GM19467 (cell line): ENCODE measurements around the gene LRRC72.
"Not testable (repeated sequence)": the region's sequence is repeated elsewhere in the genome, so short reads cannot be mapped to it uniquely, and the experiment has no call there.

ENCODE experiments used
- ATAC-seq: cut with Tn5 transposase; IDR thresholded peaks from one replicate; pipeline ENCODE4 v1.9.1; 2021; ENCODE audit warnings: mild to moderate bottlenecking, moderate library complexity; ENCODE audit not compliant: unreplicated experiment

Gene LRRC72

DNA sequence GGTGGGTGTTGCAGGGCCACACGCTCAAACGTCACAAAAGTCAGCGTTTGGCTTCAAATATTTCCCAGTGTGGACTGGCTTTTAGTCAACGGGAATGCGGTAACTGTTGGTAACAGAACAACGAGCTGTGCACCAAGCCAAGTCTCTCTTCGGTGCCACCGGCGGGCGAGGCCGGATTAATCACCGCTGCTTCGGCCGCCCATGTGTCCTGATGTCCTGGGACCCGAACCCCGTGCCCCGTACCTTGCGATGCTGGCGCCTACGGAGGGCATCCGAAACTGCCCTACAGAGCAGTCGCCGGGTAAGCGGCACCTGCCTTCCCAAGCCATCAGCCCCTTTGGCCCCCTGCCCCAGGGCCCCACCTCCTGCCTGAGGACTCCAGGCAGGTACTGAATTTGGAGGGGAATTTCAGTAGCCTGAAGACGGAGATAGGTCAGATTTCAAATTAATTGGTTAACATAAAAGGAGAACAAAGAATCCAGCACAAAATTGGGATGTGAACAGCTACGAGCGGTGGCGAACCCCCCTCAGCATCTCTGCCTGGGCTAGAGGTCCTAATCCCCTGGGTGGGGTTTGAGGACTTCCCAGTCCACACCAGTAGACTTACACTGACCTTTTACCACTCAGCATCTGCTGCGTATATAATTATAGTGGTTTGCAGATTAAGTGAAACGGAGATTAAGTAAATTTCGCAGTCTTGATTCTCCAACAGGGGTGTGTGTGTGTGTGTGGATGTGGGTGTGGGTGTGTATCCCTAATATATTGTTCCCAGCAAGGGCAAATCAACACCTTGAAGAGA is at the start of gene LRRC72:
Gene LRRC72, plus strand, starts transcription at position 84 of the 799 bp plus-strand sequence. Its CDS starts 128 bp downstream, at position 212.
- ATAC-seq, result no peak

GRCh38 chr7:16479161-16479560 is 47.5 kb upstream of the LRRC72 start:
- ATAC-seq, result no peak

DNA sequence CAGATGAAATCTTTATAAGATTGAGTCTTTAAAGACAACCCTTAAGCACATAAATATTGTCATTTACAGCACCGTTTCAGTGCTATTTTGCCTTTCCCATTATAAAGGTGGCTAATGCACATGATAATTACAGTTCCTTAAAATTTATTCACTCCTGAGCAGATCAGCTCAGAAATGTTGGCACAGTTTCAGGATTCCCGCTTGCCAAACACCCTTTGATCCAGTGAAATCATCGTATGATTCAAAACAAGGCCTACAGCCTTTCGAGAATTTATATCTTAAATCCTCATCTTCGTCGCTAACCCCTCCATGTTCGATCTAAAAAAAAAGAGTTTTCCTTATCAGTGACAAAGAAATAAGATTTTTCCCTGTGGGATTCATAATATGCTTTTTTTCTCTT is 47.0 kb upstream of the LRRC72 start:
- ATAC-seq, result no peak

DNA sequence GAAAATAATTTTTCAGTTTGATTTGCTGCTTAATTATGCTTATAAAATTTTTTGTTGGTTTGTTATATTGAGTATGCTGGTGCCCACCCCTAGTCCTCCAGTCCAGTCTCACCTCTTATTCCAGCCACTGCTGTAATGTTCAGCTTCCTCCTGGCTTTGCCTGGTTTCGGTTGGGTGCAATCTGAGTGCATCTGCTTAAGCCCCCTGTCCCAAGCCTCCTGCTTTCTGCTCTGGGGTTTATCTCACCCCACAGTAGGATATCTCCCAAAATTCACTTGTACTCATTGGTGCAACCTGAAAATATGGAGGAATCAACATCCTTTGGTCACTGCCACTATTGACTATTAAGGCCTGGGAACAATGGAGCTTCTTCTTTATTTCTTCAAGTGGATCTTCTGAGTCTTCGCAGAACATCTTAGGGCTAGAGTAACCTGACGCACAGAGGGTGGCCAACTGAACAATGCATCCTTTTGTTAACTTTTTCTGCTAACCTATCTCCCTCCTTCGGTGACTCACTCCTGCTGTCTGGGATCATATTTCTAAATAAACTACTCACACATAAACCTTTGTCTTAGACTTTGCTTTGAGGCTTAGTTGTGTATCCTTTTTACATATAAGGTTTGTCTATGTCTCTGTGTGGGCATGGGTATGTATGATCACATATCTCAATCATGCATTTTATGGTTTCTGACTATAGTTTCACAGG is 42.0 kb upstream of the LRRC72 start:
- ATAC-seq, result no peak

DNA sequence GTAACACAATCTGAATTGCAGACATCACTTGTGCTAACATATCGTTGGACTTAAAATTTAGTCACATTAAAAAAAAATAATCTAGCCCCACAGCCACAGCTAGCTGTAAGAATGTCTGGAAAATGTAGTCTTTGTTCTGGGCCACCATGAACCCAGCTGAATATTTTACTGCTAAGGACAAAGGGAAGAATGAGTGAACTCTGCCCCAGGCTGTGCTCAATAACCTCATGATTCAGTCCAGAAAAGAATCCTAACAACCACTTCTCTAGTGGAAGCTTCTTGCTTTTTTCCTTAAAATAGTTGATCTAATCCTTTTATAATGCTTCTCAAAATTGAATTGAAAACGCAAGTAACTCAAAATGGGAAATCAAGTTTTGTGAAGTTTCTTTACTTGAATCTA is 35.5 kb upstream of the LRRC72 start:
- ATAC-seq, result no peak

- ATAC-seq, result no peak
Observed at GRCh38 chr7:16492513-16493062, 34.0 kb upstream of the LRRC72 start.

GRCh38 chr7:16493266-16493665 is 33.4 kb upstream of the LRRC72 start:
- ATAC-seq, result no peak

- no peak for ATAC-seq
Observed at GRCh38 chr7:16494551-16494950, 32.1 kb upstream of the LRRC72 start.

DNA sequence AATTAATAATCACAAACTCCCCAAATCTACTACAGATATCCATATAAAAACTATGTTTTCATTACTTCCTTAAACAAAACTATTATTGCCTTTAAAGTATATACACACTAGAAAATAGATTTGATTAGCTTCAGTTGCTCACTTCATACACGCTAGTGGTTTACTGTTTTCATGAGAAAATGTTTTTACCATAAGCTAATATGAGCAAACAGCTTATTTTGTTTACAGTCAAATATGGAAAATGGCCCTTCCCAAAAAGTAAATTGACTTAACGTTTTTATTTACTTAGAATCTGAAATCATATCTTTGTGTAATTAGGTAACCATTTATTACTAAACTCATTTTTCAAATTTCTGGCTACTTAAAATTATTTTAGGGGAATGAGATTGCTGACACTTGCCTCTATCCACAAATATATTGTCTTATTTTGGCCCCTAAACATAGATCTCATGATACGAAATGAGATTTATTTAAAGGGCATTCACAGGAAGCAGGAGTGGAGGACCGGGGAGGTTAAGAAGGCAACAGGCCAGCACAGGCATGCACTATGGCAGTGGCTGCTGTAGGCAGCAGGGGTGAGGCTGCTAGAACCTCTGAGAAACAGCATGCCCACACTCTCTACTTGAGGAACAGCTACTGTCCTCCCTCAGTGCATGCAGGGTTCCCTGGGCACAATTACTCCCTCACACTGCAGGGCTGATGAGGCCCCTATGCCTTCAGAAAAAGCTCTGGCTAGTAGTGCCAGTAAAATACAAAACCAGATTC is 31.5 kb upstream of the LRRC72 start:
- ATAC-seq, result no peak

GRCh38 chr7:16498122-16498521 is 28.5 kb upstream of the LRRC72 start:
- ATAC-seq, result no peak

DNA sequence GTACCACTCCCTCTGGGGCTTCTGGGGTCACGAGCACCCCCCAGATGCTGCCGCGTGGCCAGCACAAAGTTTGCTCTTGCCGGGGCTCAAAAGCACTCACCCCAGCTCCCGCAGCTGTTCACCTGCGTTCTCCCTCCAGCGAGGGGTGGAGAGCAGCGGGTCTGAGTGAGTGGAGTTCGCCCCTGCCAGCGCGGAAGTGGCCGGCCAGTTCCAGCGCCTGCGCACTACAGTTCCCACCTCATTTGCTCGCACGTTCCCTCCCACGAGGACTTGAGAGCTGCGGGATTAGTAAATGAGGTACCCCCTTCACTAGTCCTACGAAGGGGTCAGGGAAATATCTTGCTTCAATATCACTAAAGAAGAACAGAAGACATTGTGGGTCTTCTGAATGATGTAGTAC is 24.3 kb upstream of the LRRC72 start:
- no peak for ATAC-seq

DNA sequence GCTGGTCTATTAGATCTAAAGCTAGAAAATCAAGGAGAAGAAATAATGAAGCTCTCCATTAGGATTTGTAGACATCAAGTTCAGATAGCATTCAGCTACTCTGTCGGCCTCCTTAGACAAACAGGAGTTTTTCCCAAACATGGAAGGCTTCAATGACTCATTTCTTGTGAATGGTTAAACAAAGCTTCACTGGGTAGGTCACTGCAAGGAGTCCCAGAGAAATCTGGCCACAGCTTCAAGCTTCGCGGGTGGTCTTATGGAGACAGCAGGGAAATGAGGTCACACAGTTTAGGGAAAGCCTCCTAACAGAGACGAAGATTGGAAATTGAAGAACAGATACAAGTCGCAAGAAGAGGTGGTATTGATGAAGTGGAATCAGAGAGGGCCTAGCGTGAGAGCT is 22.6 kb upstream of the LRRC72 start:
- ATAC-seq, result no peak

- ATAC-seq, result not testable (repeated sequence)
Observed at GRCh38 chr7:16506422-16506821, 20.2 kb upstream of the LRRC72 start.

DNA sequence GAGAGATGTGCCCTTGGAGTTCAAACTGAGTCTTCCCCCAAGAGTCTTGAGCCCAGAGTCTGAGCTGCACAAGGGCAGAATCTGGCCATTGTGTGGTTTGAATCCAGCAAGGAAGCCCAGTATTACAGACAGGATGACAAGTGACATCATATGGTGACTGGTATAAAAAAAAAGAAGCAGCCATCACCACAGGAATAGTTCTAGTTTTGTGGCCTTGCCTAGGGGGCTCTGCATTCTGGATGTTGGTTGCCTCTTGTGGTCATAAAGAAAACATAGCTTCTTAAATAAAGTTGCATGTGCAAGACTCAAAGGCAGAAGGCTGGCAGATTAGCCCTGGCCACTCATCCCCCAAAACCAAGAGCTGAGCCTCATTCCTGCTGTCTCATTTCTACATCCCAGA is 16.8 kb upstream of the LRRC72 start:
- no peak for ATAC-seq

GRCh38 chr7:16511314-16511713 is 15.3 kb upstream of the LRRC72 start:
- no peak for ATAC-seq

- ATAC-seq, result no peak
Observed at GRCh38 chr7:16512097-16512496, 14.5 kb upstream of the LRRC72 start.

- no peak for ATAC-seq
Observed at GRCh38 chr7:16514271-16514670, 12.4 kb upstream of the LRRC72 start.

DNA sequence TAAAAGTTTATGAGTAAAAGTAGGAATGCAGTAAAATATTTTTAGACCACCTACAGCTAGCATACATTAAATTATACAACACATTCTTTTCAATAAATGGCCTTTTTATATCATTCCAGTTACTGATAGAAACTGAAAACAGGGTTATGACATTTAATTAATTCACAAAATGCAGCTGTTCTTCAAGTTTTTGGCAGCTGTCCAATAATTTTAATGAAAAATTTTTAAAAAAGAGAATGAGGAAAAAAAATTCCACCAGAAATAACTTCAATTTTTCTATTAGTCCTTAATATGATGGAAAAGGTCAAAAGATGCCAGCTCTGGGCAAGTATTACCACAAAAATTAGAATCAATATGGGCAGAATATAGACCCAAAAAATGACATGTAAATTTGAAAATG is 11.9 kb upstream of the LRRC72 start:
- ATAC-seq, result no peak

DNA sequence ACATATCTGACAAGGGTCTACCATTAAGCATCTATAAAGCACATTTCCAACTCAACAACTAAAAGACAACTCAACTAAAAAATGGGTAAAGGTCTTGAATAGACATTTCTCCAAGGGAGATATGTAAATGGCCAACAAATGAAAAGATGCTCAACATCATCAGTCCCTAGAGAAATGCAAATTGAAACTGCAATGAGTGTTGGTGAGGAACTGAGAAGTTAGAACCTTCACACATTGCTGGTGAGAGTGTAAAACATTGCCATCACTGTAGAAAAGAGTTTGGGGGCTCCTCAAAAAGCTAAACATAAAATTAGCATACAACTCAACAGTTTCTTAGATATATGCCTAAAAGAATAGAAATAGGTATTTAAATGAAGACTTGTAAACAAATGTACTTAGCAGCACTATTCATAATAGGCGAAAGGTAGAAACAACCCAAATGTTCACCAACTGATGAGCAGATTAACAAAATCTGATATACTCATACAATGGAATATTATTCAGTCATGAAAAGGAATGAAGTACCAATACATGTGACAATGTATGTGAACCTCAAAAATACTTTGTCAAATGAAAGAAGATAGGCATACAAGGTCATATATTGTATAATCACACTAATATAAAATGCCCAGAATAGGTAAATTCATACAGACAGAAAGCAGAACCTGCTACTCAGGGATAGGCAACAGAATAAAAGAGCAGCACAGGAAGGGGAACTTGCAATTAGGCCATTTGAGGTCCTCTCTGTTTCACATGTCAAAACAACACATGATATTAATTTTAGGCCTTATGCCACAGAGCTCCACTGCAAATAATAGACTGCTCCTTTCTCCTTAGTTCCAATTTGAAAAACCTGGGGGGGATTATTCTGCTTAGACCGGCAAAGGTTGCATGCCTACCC is 10.6 kb upstream of the LRRC72 start:
- no peak for ATAC-seq

DNA sequence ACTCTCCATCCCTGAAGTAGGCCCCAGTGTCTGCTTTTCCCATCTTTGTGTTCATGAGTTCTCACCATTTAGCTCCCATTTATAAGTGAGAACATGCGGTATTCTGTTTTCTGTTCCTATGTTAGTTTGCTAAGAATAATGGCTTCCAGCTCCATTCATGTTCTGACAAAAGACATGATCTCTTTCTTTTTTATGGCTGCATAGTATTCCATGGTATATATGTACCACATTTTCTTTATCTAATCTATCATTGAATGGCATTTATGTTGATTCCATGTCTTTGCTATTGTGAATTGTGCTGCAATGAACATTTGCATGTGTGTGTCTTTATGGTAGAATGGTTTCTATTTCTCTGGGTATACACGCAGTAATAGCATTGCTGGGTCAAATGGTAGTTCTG is 6.6 kb upstream of the LRRC72 start:
- ATAC-seq, result not testable (repeated sequence)
